ENCODE data around the gene ACSM3.

GRCh38 chr16:20803192-20803560 lies 39.4 kb downstream of the ACSM3 start:
- TF ChIP-seq CTCF (conservative IDR thresholded peaks at IDR 0.05; ENCODE audit: low read length) (no peak), EZH2phosphoT487 (IDR thresholded peaks at IDR 0.05; ENCODE audit: borderline replicate concordance) (no peak)

All from Loucy (cell line).